Fibroblast of mammary gland (primary cell): ENCODE data around the gene NEU1.

Experiments used
- DNase-seq: peaks from one replicate; pipeline ENCODE4 v3.0.0-alpha.2; 2010; ENCODE audit warnings: low read depth
- H3K4me3 ChIP-seq: 2 replicates; pipeline ENCODE4 v1.5.1; 2011; ENCODE audit warnings: low read depth, mild to moderate bottlenecking, low read length, moderate library complexity; ENCODE audit not compliant: control insufficient read depth
- CTCF ChIP-seq: conservative IDR thresholded peaks from 2 replicates; pipeline ENCODE4 v1.5.1; 2011; ENCODE audit warnings: low read depth, low read length, inconsistent platforms; ENCODE audit not compliant: control insufficient read depth, insufficient read depth

Gene NEU1

GRCh38 chr6:31905041-31905440 lies 42.4 kb upstream of the NEU1 start:
- no peak overlapping the region for H3K4me3 ChIP-seq
- DNase-seq, result no peak
- TF ChIP-seq CTCF, result no peak

- TF ChIP-seq CTCF, result no peak
- no peak overlapping the region for H3K4me3 ChIP-seq
- no peak for DNase-seq
These were observed 41.3 kb upstream of the NEU1 start for GRCh38 chr6:31903957-31904356.

GRCh38 chr6:31901953-31902643 lies 39.5 kb upstream of the NEU1 start, which contains the start of gene ZBTB12:
ZBTB12 (minus strand) TSS chr6:31902086; CDS start chr6:31901305, 781 bp downstream.
- DNase-seq, result peak; percentile 92

GRCh38 chr6:31901415-31901952 lies 38.9 kb upstream of the NEU1 start:
- peak overlapping the region; percentile 60 for H3K4me3 ChIP-seq
- no peak for TF ChIP-seq CTCF
- peak; percentile 40 for DNase-seq

More at GRCh38 chr6:31901953-31902643, 39.5 kb upstream of the NEU1 start, which contains the start of gene ZBTB12:
- H3K4me3 ChIP-seq, result peak within 1 kb of the TSS; percentile 60
- TF ChIP-seq CTCF, result no peak

GRCh38 chr6:31900917-31901414 lies 38.3 kb upstream of the NEU1 start:
- H3K4me3 ChIP-seq, result peak overlapping the region; percentile 60

More at GRCh38 chr6:31900917-31901414, 38.3 kb upstream of the NEU1 start:
- TF ChIP-seq CTCF, result no peak
- no peak for DNase-seq
